GM10266 (cell line): Measurements from ENCODE around the gene SDC3.
"Not testable (repeated sequence)": the region's sequence is repeated elsewhere in the genome, so short reads cannot be mapped to it uniquely, and the experiment has no call there.

Source experiments
- DNase-seq: peaks from one replicate; pipeline ENCODE4 v3.0.0; 2012; ENCODE audit errors: extremely low spot score
- CTCF ChIP-seq: IDR thresholded peaks from 2 replicates; pipeline ENCODE4 v1.5.1; 2012; ENCODE audit warnings: mild to moderate bottlenecking, low read depth; ENCODE audit not compliant: control insufficient read depth, insufficient read depth; ENCODE audit errors: missing control alignments

The SDC3 gene

GRCh38 chr1:30870656-30871055 is 37.9 kb downstream of the SDC3 start:
- no peak for DNase-seq
- no peak for TF ChIP-seq CTCF

- TF ChIP-seq CTCF: no peak
- DNase-seq: no peak
Observed at GRCh38 chr1:30870035-30870434, 38.5 kb downstream of the SDC3 start.

- TF ChIP-seq CTCF: no peak
- DNase-seq: no peak
Observed at GRCh38 chr1:30868833-30869435, 39.6 kb downstream of the SDC3 start.

GRCh38 chr1:30868057-30868456 is 40.5 kb downstream of the SDC3 start:
- DNase-seq: not testable (repeated sequence)

- no peak for TF ChIP-seq CTCF
- DNase-seq: no peak
Observed at GRCh38 chr1:30867537-30867936, 41.0 kb downstream of the SDC3 start.

GRCh38 chr1:30866594-30866993 is 42.0 kb downstream of the SDC3 start:
- TF ChIP-seq CTCF: no peak

GRCh38 chr1:30864681-30865080 is 43.9 kb downstream of the SDC3 start:
- TF ChIP-seq CTCF: no peak
- DNase-seq: no peak

More at GRCh38 chr1:30866594-30866993, 42.0 kb downstream of the SDC3 start:
- DNase-seq: no peak
